Measurements from ENCODE around the gene CPAMD8.

The CPAMD8 gene

DNA sequence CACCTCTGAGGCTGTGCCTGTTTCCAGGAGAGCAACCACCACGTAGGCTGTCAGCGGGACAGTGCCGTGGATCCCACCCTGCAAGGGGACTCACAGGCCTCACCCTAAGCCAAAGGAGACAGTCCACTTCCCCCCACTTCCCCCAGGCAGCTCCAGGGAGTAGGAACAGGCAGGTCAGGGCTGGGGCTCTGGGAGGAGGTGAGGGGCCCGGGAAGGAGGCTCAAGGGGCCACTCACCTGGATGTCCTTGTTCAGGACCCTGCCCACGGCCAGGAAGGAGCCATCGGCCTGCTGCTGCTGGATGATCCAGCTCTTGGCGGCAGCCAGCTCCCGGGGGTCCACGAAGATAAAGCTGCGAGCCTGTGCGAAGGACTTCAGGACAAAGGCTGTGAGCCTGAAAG lies 112.2 kb downstream of the CPAMD8 start:
- no peak for FAIRE-seq

DNA sequence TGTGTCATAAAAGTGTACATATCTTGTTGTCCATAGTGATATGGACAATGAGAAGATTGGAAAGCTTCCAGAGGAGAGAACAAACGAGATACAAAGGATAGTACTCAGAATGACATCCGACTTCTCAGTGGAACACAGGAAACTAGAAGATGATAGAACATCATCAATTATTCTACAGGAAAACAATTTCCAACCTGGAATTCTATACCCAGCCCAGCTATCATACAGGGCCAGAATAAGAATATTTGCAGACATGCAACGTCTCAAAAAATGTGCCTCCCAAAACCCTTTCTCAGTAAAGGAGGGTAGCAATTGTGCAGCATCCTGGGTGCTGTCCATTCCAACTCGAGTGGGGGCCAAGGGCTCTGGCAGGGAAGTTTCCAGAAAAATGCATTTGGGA lies 113.8 kb downstream of the CPAMD8 start:
- FAIRE-seq: no peak

DNA sequence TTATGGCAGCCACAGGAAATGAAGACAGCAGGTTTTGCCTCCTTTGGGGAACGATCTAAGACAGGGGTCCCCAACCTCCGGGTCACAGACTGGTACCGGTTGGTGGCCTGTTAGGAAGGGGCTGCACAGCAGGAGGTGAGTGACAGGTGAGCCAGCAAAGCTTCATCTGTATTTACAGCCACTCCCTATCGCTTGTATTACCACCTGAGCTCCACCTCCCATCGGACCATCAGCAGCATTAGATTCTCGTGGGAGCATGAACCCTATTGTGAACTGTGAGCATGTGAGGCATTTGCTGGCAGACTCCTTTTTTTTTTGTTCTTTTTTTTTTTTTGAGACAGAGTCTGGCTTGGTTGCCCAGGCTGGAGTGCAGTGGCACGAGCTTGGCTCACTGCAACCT lies 115.6 kb downstream of the CPAMD8 start:
- no peak for FAIRE-seq

DNA sequence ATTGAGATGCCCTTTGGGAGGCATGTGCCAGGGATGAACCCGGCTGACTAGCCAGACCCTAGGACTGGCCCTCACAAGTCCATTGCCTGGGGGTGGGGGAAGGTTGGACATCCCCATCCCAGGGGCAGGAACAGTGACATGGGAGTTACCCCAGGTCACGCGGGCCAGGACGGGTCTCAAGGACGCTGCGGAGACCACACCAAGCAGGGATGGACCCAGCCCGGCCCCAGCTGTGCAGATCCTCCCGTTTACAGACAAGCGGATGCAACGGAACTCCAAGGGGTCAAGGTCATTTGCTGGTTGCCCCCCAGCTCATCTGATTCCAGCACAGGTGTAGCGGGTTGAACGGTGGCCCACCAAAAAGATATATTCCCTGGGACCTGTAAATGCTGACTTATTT lies 117.9 kb downstream of the CPAMD8 start:
- FAIRE-seq: no peak

DNA sequence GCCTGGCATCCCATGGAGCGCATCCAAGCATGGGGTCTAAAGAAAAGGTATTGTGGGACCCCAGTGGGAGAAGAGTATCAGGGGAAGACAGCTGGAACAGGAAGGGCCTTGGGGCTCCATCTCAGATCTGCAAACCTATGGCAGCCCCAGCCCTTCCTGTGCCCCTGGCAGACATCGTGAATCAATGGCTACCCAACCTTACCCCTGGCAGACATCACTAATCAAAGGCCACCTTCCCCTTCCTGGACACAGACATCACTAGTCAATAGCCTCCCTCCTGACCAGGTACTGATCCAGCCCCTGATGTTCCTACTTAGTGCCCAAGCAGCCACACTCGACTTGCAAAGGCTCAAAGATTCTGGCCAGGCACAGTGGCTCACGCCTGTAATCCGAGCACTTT lies 122.0 kb downstream of the CPAMD8 start:
- no peak for FAIRE-seq

DNA sequence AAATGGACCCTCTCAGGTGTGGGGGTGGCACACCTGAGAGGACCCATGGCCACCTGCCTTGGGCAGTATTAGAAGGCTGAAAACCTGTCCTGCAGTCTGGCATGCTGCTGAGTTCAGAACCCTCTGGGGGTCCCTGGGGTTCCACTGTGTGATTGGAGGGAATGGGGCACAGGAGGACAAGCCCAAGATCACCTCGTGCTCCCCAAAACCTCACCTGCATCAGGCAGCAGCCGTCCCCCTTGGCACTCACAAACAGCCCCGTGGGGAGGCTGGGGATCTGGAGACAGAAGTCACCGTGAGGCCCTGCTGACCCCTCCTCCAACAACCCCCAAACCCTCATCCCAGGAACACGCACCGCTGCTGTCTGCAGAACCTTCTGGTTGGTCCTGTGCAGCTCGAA lies 123.3 kb downstream of the CPAMD8 start:
- no peak for FAIRE-seq

DNA sequence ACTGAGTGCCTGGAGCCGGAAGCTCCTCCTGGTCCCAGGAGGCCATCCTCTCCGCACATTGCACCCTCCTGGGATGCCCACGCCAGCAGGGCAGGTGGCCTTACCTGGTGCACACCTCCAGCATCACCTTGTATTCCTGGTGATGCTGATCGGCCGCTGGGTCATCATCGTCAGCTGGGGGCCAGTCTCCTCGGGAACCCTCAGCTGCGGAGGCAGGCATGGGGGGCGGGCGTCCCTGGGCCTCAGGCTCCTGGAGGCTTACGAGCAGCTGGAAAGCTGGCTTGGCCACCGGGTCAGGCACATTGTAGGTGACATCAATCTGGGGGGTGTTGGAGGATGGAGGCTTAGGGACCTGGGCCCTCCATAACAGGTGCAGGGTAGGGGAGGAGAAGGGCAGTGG lies 124.1 kb downstream of the CPAMD8 start:
- no peak for FAIRE-seq

DNA sequence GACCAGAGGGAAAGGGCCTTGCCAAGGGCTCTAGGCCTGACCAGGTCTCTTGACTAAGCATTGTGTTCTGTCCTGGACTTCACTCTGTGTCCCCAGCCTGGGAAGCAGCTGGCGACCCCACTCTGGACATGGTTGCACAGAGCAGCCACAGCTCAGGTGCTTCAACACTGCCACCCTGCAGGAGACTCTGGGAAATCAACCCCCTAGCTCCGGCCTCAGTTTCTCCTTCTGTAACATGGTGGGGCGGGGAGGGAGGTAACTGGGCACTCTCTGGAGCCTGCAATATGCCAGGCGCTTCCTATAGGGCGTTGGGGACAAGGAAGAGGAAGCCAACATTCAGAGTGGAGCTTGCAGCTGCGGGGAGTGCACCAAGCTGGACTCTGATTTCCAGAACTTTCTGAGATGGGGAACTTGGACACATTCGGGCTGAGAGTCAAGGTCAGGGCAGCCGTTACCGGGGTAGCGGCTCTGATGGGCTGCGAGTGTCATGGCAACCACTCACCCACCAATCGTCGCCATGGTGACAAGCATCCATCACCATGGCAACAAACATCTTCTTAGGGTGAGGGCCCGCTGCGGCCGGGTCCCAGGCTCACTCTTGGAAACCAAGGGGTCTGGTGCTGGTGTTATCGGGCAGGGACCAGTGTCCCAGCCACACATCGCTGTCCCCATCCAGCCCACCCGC lies 125.0 kb downstream of the CPAMD8 start:
- FAIRE-seq: no peak

DNA sequence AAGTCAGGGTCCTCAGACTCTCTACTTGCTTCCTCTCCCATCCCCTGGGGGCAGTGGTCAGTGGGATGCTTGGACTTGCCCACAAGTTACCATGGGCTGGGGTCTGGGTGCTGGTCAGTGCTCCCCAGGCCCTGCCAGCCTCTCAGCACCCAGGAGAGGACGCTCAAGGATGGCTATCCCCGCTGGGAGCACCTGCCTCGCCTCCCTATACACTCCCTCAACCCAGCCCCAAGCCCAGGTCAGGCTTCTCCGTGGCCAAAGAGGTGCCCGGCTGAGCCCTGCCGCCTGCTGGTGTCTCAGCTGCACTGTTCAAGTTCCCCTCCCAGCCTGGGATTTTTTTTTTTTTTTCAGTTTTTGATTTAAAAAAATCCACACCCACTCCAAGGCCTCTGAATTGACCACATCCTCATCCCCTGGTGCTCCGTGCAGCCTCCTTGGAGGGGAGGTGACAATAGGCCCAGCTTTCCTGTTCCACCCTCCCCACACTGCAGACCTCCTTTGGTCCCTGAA lies 127.0 kb downstream of the CPAMD8 start:
- FAIRE-seq: no peak

DNA sequence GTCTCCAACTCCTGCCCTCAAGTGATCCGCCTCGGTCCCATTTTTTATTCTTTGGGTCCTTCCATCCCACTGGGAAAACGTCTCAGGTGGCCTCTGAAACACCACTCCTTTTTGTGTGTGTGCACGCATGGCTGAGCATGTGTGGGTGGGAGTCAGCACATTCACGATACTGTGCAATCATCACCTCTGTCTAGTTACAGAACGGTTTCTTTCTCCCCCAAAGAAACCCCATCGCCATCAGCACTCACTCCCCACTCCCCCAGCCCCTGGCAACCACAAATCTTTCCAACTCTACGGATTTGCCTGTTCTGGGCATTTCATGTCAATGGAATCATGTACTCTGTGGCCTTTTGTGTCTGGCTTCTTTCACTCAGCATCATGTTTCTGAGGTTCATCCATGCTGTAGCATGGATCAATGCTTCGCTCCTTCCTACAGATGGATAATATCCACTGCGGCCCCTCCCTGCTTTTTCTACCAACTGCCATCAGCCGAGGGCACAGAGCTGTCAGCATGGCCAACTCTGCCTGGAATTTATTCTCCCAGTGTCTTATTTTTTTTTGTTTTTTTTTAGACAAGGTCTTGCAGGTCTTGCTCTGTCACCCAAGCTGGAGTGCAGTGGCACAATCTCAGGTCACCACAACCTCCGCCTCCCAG lies 128.1 kb downstream of the CPAMD8 start:
- FAIRE-seq: no peak

DNA sequence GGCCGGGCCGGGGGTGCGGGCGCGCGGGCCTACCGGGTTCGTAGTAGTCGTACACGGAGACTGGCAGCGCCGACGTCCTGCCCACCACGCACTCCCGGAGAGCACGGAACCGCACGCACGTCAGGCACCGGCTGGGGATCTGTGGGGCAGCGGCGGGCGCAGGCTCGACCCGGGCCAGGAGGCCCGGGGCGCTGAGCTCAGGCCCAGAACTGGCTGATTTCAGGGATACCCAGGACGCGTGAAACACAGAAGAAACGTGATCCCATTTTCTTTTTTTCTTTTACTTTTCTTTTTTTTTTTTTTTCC lies 128.8 kb downstream of the CPAMD8 start:
- no peak for FAIRE-seq

DNA sequence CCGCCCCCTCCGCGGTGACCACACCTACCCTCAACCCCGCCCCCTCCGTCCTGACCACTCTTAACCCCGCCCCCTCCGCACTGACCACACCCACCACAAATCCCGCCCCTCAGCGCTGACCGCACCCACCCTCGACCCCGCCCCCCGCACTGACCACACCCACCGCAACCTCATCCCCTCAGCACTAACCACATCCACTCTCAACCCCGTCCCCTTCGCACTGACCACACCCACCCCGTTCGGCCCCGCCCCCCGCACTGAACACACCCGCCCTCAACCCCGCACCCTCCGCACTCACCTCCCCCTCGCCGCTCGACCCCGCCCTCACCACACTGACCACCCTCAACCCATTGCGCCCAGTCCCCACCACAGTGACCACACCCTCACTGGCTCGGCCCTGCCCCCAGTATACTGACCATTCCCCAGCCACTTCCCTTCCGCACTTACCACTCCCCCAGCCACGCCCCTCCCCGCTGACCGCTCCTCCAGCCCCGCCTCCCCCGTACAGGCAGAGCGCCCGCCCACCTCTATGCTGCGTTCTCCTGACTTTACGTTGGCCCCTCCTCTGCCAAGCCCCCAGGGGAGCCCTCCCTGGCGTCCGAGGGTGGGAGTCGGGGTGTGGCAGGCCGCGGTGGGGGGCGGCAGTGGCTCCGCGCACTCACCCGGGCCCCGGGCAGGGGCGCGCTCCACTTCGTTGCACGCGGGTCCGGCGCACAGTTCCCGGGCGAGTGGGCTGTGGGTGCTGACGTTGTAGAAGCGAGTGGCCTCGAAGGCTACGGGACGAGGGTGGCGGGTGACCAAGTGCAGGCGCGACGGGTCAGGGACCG lies 129.4 kb downstream of the CPAMD8 start:
- no peak for FAIRE-seq

DNA sequence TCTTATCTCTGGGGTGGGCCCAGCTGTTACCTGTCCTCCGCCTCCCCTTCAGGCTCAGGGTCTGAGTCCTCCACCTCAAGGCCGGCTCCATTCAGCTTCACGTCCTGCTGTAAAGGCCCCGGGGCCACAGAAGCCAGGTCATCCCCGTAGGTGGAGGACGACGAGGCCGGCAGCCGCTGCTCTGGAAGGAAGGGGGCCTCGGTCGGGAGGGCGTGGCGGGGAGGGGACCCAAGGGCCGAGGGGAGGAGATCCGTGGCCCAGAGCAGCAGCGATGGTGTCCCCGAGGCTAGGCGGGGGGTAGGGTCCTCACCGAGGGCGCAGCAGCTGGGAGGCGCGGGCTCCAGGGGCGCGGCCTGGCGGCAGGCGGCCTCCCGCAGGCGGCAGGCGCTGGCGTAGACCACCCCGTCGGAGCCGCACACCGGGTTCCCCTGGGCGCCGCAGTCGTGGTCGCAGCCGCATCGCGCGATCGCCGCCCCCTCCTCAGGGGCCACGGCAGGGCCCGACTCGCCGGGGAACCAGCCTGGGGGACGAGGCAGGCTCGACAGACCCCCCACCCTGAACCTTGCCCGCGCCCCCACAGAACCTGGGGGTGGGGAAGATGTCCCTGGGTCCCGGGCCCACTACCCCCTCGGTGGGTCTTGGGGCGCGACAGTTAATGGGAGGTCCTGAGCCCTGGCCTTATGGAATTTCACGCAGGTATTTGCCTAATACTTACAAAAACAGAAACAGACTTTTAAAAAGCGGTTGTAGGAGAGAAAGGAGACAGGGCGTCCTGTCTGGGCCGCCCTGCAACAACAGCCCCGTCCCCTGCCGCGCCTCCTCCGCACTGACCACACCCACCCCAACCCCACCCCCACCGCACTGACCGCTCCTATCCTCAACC lies 130.2 kb downstream of the CPAMD8 start:
- no peak for FAIRE-seq

DNA sequence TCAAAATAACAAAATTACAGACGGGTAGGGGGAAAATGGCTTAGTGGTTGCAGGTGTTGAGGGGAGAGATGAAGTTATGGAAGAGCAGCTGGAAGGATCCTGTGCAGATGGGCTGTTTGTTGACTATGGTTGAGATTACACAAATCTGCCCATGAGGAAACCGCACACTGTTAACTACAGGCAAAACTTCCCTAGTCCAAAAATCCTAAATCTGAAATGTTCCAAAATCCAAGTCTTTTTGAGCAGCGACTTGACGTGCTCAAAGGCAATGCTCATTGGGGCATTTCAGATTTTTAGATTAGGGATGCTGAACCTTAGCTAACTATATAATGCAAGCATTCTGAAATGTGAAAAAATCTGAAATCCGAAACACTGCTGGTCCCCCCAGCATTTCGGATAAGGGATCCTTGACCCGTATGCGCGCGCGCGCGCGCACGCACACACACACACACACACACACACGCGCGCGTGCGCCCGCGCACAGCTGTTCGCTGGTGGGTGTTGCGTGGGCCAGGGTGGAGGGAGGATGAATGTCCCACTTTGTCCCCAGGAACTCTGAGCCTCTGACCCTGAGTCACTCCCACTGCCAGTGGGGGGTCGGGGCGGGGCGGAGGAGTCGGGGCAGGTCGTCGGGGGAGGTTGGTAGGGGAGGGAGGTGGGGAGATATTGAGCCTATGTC lies 131.0 kb downstream of the CPAMD8 start:
- no peak for FAIRE-seq

DNA sequence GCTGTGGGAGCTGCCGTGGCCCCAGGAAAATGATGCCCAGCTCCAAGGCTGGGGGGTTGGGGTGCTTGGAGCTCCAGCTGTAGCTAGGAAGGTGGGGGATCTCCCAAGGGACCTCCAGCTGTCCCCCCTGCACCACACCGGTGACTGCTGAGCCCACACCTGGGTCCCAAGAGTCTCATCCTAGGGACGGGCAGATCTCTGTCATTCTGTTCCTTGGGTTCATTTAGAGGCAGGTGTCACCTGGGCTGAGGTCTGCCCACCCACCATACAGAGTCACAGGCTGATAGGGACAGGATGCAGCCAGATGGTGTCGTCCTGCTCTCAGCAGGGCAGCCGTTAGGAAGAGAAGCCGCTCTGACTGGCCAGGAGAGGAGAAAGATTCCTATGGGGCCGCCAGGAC lies 132.5 kb downstream of the CPAMD8 start:
- no peak for FAIRE-seq

DNA sequence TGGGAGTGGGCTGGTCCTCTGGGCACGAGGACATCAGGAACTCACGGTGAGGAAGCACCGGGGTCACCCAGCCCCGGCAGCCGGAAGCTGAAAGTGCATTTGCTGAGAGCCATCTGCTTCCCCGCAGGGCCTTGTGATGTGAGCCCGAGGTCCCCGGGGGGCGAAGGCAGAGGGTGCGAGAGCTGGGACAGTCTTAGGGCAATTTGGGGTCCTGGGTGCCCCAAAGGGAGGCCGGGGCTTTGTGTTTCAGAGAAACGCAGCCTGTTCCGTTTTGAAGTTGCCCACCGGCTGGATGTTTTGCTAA lies 133.0 kb downstream of the CPAMD8 start:
- no peak for FAIRE-seq

DNA sequence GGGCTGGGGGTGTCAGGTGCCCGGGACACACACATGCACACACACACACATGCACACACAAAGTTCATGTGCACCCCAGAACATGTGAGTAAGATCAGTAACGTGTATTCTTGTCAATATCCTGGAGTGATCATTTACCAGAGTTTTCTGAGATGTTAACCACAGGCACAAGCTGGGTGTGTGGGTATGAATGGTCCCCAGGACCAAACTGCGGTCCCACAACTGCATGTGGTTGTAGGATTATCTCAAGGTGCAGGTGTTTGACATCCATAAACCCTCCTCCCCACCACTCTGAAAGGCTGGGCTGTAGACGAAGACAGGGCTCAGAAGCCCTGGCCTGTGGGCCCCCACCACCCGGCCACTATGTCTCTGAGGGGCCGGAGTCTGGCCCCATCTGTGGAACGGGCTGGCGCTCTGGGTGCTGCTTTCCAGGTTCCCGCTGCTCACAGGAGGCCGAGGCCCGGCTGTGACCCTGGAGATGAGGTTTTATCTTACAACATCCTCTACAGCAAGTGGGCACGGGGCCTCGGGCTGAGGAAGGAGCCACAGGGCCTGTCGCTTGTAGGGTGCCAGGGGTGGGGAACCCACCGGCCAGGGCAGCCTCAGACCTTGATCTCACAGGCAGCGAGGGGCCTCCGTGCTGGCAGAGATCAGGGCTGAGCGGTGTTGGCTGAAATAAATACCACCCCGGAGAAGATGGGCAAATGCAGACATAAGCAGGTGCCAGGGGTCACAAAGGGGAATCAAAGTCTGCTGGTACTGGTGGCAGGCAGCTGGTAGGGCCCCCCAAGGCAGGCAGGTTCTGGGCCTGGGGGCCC lies 133.5 kb downstream of the CPAMD8 start:
- no peak for FAIRE-seq

DNA sequence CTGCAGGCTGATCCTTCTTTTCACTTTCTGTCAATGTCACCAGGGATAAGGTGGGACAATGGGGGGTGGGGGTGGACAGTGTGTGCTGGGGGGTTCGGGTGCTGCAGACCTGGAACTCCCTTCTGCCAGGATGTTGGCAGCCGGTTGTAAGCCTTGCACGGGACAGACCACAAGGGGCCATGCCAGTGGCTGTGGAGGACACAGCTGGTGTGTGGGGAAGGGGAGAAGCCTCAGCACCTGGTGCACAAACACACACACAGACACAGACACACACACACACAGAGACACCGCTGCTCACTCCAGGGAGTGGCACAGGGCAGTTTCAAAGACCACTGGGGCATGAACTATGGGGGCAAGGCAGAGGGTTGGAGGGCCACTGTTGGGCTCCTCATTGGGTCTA lies 134.2 kb downstream of the CPAMD8 start:
- FAIRE-seq: no peak

DNA sequence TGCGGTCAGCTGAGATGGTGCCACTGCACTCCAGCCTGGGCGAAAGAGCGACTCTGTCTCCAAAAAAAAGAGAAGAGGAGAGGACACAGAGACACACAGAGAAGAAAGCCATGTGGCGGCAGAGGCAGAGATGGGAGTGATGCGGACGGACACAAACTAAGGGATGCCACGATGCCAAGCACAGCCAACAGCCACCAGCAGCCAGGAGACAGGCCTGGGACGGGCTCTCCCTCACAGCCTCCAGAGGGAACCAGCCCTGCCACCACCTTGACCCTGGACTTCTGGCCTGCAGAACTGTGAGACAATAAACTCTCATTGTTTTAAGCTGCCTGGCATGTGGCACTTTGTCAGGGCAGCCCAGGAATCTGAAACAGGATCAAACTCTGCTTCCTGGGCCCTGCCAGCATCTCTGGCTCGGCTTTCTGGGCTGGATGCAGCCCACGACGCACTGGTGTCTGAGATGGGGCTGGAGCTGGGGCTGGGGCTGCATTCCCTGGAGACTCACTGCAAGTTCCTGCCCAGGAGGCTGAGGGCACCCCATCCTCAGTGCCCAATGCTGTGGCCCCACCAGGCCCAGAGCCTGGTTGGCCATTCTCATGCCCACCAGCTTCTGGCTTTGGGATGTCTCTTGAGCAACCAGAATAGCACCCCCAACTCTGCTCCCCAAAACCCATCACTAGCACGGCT lies 134.8 kb downstream of the CPAMD8 start:
- no peak for FAIRE-seq

DNA sequence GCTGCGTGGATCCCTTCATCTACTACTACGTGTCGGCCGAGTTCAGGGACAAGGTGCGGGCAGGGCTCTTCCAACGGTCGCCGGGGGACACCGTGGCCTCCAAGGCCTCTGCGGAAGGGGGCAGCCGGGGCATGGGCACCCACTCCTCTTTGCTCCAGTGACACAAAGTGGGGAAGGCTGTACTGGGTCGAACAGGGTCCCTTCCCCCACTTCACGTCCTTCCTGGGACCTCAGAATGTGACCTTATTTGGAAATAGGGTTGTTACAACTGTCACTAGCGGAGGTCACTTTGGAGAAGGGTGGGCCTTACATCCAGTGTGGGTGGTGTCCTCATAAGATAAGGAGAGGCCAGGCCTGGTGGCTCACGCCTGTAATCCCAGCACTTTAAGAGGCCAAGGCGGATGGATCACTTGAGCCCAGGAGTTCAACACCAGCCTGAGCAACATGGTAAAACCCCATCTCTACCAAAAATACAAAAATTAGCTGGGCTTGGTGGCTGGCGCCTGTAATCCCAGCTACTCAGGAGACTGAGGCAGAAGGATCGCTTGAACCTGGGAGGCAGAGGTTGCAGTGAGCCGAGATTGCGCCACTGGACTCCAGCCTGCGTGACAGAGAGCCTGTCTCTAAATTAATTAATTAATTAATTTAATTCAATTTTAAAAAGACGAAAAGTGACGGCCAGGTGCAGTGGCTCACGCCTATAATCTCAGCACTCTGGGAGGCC lies 136.0 kb downstream of the CPAMD8 start:
- FAIRE-seq: no peak

Measured in TTC549 (cell line).